Measurements from ENCODE around the gene NAMPT. TPM values are rescaled to one million over a fixed set of nuclear protein-coding genes. Genes with fewer than 3 reads are reported as not detected.

NAMPT gene
- total and polyA plus RNA-seq, 9 of the 15 experiments (the other 6 are each of a cell fraction or from before 2014, with no cell fraction given): 41.1 to 160 (median 106) TPM

- peak; percentile 14; the same call in 1 of the 2 replicates for TF ChIP-seq ZBTB40 (IDR thresholded peaks at IDR 0.05)
- no peak for TF ChIP-seq ZBTB40 (CRISPR knock-in tag; IDR thresholded peaks at IDR 0.05)
- TF ChIP-seq, protein P1, sequence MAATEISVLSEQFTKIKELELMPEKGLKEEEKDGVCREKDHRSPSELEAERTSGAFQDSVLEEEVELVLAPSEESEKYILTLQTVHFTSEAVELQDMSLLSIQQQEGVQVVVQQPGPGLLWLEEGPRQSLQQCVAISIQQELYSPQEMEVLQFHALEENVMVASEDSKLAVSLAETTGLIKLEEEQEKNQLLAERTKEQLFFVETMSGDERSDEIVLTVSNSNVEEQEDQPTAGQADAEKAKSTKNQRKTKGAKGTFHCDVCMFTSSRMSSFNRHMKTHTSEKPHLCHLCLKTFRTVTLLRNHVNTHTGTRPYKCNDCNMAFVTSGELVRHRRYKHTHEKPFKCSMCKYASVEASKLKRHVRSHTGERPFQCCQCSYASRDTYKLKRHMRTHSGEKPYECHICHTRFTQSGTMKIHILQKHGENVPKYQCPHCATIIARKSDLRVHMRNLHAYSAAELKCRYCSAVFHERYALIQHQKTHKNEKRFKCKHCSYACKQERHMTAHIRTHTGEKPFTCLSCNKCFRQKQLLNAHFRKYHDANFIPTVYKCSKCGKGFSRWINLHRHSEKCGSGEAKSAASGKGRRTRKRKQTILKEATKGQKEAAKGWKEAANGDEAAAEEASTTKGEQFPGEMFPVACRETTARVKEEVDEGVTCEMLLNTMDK (IDR thresholded peaks at IDR 0.05; ENCODE audit: borderline replicate concordance, insufficient read depth, low read depth, low read length, poor library complexity, severe bottlenecking): no peak
- no peak for TF ChIP-seq ZNF449 (CRISPR knock-in tag; IDR thresholded peaks at IDR 0.05)
- TF ChIP-seq, protein P2, sequence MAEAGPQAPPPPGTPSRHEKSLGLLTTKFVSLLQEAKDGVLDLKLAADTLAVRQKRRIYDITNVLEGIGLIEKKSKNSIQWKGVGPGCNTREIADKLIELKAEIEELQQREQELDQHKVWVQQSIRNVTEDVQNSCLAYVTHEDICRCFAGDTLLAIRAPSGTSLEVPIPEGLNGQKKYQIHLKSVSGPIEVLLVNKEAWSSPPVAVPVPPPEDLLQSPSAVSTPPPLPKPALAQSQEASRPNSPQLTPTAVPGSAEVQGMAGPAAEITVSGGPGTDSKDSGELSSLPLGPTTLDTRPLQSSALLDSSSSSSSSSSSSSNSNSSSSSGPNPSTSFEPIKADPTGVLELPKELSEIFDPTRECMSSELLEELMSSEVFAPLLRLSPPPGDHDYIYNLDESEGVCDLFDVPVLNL (CRISPR knock-in tag; IDR thresholded peaks at IDR 0.05; ENCODE audit: low read depth): no peak
- TF ChIP-seq ARID1B (IDR thresholded peaks at IDR 0.05): no peak
- TF ChIP-seq, protein P3, sequence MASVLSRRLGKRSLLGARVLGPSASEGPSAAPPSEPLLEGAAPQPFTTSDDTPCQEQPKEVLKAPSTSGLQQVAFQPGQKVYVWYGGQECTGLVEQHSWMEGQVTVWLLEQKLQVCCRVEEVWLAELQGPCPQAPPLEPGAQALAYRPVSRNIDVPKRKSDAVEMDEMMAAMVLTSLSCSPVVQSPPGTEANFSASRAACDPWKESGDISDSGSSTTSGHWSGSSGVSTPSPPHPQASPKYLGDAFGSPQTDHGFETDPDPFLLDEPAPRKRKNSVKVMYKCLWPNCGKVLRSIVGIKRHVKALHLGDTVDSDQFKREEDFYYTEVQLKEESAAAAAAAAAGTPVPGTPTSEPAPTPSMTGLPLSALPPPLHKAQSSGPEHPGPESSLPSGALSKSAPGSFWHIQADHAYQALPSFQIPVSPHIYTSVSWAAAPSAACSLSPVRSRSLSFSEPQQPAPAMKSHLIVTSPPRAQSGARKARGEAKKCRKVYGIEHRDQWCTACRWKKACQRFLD (CRISPR knock-in tag; IDR thresholded peaks at IDR 0.05): peak; percentile 14; the same call in 1 of the 2 replicates
- no peak for TF ChIP-seq NFRKB (IDR thresholded peaks at IDR 0.05; ENCODE audit: low read depth)
- no peak for TF ChIP-seq JUN (IDR thresholded peaks at IDR 0.05; ENCODE audit: borderline replicate concordance, low read depth, low read length)
- no peak for TF ChIP-seq JUN (CRISPR knock-in tag; IDR thresholded peaks at IDR 0.05; ENCODE audit: borderline replicate concordance)
- no peak for TF ChIP-seq TFAM (CRISPR knock-in tag; conservative IDR thresholded peaks at IDR 0.05)
Measured at GRCh38 chr7:106281585-106282318, 3.0 kb downstream of the NAMPT start (continued).

Measured in K562 (cell line).